Keratinocyte (primary cell): ENCODE measurements around the gene MKLN1.

Source experiments
- CTCF ChIP-seq, 3 experiments: IDR thresholded peaks in 1 of 3; conservative IDR thresholded peaks in 1 of 3; optimal IDR thresholded peaks in 1 of 3; 2 replicates in 2 of 3; 3 replicates in 1 of 3; pipeline versions ENCODE3 to v1.5.1; 2011; ENCODE audit warnings: low read length in 3 of 3, mild to moderate bottlenecking in 3 of 3, moderate library complexity in 2 of 3, control low read depth in 1 of 3, inconsistent platforms in 1 of 3; ENCODE audit not compliant: insufficient read depth in 2 of 3; ENCODE audit errors: extremely low read depth in 1 of 3
- EZH2 ChIP-seq: IDR thresholded peaks from one replicate; pipeline ENCODE4 v1.6.1; 2012; ENCODE audit warnings: inconsistent platforms, mild to moderate bottlenecking, low read length, moderate library complexity

- TF ChIP-seq CTCF (optimal IDR thresholded peaks at IDR 0.05 in 1 of 3, IDR thresholded peaks at IDR 0.05 in 1 of 3, conservative IDR thresholded peaks at IDR 0.05 in 1 of 3; ENCODE audit: extremely low read depth in 1 of 3, insufficient read depth in 2 of 3, low read length in 3 of 3), result no peak
- TF ChIP-seq EZH2, result no peak
These were observed 39.2 kb upstream of the MKLN1 start for GRCh38 chr7:131288450-131288849.
